Liver (tissue), 3 donors: ENCODE data around the gene CD300E.

Source experiments
- FOXA2 ChIP-seq: IDR thresholded peaks from 2 replicates; pipeline ENCODE4 v1.6.1; 2016; ENCODE audit warnings: antibody characterized with exemption
- RAD21 ChIP-seq, 2 donors: IDR thresholded peaks; 2 replicates each; pipeline ENCODE4 v1.6.1; 2016; ENCODE audit warnings: antibody characterized with exemption in 2 of 2, mild to moderate bottlenecking in 2 of 2
- SP1 ChIP-seq: IDR thresholded peaks from 2 replicates; pipeline ENCODE4 v1.6.1; 2018; ENCODE audit warnings: antibody characterized with exemption, mild to moderate bottlenecking
- TAF1 ChIP-seq: conservative IDR thresholded peaks from 2 replicates; pipeline ENCODE4 v1.6.1; 2016; ENCODE audit warnings: antibody characterized with exemption, mild to moderate bottlenecking
- TF ChIP-seq, protein P1 (sequence below): fragments of 150-350 bp; IDR thresholded peaks from 2 replicates; pipeline ENCODE4 v1.5.1; 2017; ENCODE audit warnings: improper control_type of control experiment, low read depth, low read length; ENCODE audit not compliant: missing input control
- TF ChIP-seq, protein P2 (sequence below): IDR thresholded peaks from 2 replicates; pipeline ENCODE4 v1.6.1; 2016; ENCODE audit warnings: antibody characterized with exemption
- TF ChIP-seq, protein P3 (sequence below): IDR thresholded peaks from 2 replicates; pipeline ENCODE4 v1.6.1; 2016; ENCODE audit warnings: antibody characterized with exemption
- donor health status: healthy.
- donor health status: healthy.

DNA sequence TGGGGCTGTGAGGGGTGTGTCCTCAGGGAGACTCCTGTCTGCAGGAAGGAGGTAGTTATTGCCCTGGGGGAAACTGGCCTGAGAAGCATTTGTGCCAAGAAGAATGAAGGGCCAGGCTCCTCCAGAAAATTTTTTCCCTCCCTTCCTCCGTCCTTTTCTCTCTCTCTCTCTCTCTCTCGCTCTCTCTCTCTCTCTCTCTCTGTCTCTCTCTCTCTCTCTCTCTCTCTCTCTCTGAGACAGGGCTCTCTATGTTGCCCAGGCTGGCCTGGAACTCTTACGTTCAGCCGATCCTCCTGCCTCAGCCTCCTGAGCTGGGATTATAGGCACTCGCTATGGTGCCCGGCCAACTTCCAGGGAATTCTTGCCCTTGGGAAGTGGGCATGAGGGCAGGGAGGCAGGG, 11.5 kb downstream of the CD300E start:
- TF ChIP-seq, protein P1, sequence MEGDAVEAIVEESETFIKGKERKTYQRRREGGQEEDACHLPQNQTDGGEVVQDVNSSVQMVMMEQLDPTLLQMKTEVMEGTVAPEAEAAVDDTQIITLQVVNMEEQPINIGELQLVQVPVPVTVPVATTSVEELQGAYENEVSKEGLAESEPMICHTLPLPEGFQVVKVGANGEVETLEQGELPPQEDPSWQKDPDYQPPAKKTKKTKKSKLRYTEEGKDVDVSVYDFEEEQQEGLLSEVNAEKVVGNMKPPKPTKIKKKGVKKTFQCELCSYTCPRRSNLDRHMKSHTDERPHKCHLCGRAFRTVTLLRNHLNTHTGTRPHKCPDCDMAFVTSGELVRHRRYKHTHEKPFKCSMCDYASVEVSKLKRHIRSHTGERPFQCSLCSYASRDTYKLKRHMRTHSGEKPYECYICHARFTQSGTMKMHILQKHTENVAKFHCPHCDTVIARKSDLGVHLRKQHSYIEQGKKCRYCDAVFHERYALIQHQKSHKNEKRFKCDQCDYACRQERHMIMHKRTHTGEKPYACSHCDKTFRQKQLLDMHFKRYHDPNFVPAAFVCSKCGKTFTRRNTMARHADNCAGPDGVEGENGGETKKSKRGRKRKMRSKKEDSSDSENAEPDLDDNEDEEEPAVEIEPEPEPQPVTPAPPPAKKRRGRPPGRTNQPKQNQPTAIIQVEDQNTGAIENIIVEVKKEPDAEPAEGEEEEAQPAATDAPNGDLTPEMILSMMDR: no peak
- TF ChIP-seq, protein P2, sequence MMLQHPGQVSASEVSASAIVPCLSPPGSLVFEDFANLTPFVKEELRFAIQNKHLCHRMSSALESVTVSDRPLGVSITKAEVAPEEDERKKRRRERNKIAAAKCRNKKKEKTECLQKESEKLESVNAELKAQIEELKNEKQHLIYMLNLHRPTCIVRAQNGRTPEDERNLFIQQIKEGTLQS: no peak
- TF ChIP-seq TAF1 (no peak), FOXA2 (no peak), SP1 (no peak), RAD21 (IDR thresholded peaks at IDR 0.05) (no peak)
- TF ChIP-seq, protein P3, sequence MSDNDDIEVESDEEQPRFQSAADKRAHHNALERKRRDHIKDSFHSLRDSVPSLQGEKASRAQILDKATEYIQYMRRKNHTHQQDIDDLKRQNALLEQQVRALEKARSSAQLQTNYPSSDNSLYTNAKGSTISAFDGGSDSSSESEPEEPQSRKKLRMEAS: no peak
